Measurements from ENCODE around the gene TSPY3.
"Not testable (repeated sequence)": the region's sequence is repeated elsewhere in the genome, so short reads cannot be mapped to it uniquely, and the experiment has no call there.

TSPY3 gene

GRCh38 chrY:9398121-9398520 is at the start of gene TSPY3:
TSPY3 (plus strand) TSS chrY:9398421; CDS start chrY:9398467, 46 bp downstream.
- TF ChIP-seq CTCF (IDR thresholded peaks at IDR 0.05) = not testable (repeated sequence)

- not testable (repeated sequence) for TF ChIP-seq CTCF (IDR thresholded peaks at IDR 0.05)
Observed at GRCh38 chrY:9357497-9357896, 40.7 kb upstream of the TSPY3 start, which contains the start of gene TSPY8. TSPY8 (plus strand) TSS chrY:9357797; CDS start chrY:9357843, 46 bp downstream.
